MM.1S (cell line): Measurements from ENCODE around the gene PTPRC.
A peak's percentile ranks its signal among the peaks of the same experiment; 100 is the strongest.

Source experiments
- DNase-seq: peaks from one replicate; pipeline ENCODE4 v3.0.0-alpha.2; 2015
- H2AFZ ChIP-seq: fragments of 300-600 bp; sonication (generic); 2 replicates; pipeline ENCODE4 v1.6.0; 2016; ENCODE audit warnings: antibody characterized with exemption, low read length
- H3F3A ChIP-seq: fragments of 300-600 bp; sonication (generic); 2 replicates; pipeline ENCODE4 v1.6.1; 2016; ENCODE audit warnings: mild to moderate bottlenecking, antibody characterized with exemption, low read length, moderate library complexity, mixed read lengths; ENCODE audit not compliant: insufficient read depth
- H3K27ac ChIP-seq: fragments of 300-600 bp; sonication (generic); 2 replicates; pipeline ENCODE4 v1.5.1; 2016; ENCODE audit warnings: mild to moderate bottlenecking, low read length
- H3K27me3 ChIP-seq: fragments of 300-600 bp; sonication (generic); replicated peaks from 2 replicates; pipeline ENCODE4 v1.6.0; 2016; ENCODE audit warnings: low read length; ENCODE audit not compliant: insufficient read depth
- H3K36me3 ChIP-seq: fragments of 300-600 bp; sonication (generic); replicated peaks from 2 replicates; pipeline ENCODE4 v1.6.1; 2016; ENCODE audit warnings: mild to moderate bottlenecking, low read length, mixed read lengths; ENCODE audit not compliant: insufficient read depth
- H3K4me1 ChIP-seq: fragments of 300-600 bp; sonication (generic); 2 replicates; pipeline ENCODE4 v1.6.1; 2016; ENCODE audit warnings: low read length, mixed read lengths
- H3K4me2 ChIP-seq: fragments of 300-600 bp; sonication (generic); 2 replicates; pipeline ENCODE4 v1.6.0; 2016; ENCODE audit warnings: low read depth, low read length
- H3K4me3 ChIP-seq: fragments of 300-600 bp; sonication (generic); 2 replicates; pipeline ENCODE4 v1.5.1; 2016; ENCODE audit warnings: low read length, mixed read lengths
- H3K79me2 ChIP-seq: fragments of 300-600 bp; sonication (generic); 2 replicates; pipeline ENCODE4 v1.6.1; 2016; ENCODE audit warnings: mixed run types, low read length, mixed read lengths
- H3K9ac ChIP-seq: fragments of 300-600 bp; sonication (generic); 2 replicates; pipeline ENCODE4 v1.6.1; 2016; ENCODE audit warnings: low read length, mixed read lengths
- H3K9me2 ChIP-seq: fragments of 300-600 bp; sonication (generic); replicated peaks from 2 replicates; pipeline ENCODE4 v1.6.1; 2016; ENCODE audit warnings: mild to moderate bottlenecking, low read length, mixed read lengths; ENCODE audit not compliant: insufficient read depth
- H3K9me3 ChIP-seq: fragments of 300-600 bp; sonication (generic); replicated peaks from 2 replicates; pipeline ENCODE4 v1.6.1; 2016; ENCODE audit warnings: mild to moderate bottlenecking, low read length, mixed read lengths; ENCODE audit not compliant: insufficient read depth
- H4K20me1 ChIP-seq: fragments of 300-600 bp; sonication (generic); 2 replicates; pipeline ENCODE4 v1.6.1; 2016; ENCODE audit warnings: mild to moderate bottlenecking, low read length, moderate library complexity, mixed read lengths; ENCODE audit not compliant: insufficient read depth
- CTCF ChIP-seq: fragments of 300-600 bp; sonication (generic); IDR thresholded peaks from 2 replicates; pipeline ENCODE4 v1.5.1; 2016; ENCODE audit warnings: antibody characterized with exemption, low read length, mixed read lengths
- EZH2 ChIP-seq: fragments of 300-600 bp; sonication (generic); optimal IDR thresholded peaks from 2 replicates; pipeline ENCODE3; 2017; ENCODE audit warnings: low read depth, mild to moderate bottlenecking, antibody characterized with exemption, low read length, mixed read lengths
- EZH2phosphoT487 ChIP-seq: fragments of 300-600 bp; sonication (generic); IDR thresholded peaks from 2 replicates; pipeline ENCODE4 v1.6.1; 2018; ENCODE audit warnings: antibody characterized with exemption, low read length

The PTPRC gene

GRCh38 chr1:198683449-198683848, 44.6 kb downstream of the PTPRC start:
- no peak overlapping the region for H3K4me3 ChIP-seq
- H3K9me3 ChIP-seq, result no peaks in the 10 kb centered on the region
- no peaks in the 10 kb centered on the region for H3K27me3 ChIP-seq
- H3K4me1 ChIP-seq, result peaks cover 41% of the 10 kb centered on the region
- DNase-seq, result no peak
- TF ChIP-seq EZH2phosphoT487, result no peak
- TF ChIP-seq EZH2, result no peak
- no peak for TF ChIP-seq CTCF
- no peaks in the 10 kb centered on the region for H4K20me1 ChIP-seq
- H3K4me2 ChIP-seq, result peak overlapping the region; percentile 87
- H3K79me2 ChIP-seq, result no peaks in the 10 kb centered on the region
- no peaks in the 10 kb centered on the region for H3K36me3 ChIP-seq
- no peaks in the 10 kb centered on the region for H3K9me2 ChIP-seq
- peak overlapping the region; percentile 96; the same call in 1 of the 2 replicates for H3K27ac ChIP-seq
- peaks cover 23% of the 10 kb centered on the region for H3F3A ChIP-seq
- H3K9ac ChIP-seq, result no peak overlapping the region
- H2AFZ ChIP-seq, result no peak overlapping the region

- H3K9me3 ChIP-seq, result no peaks in the 10 kb centered on the region
- H3K79me2 ChIP-seq, result no peaks in the 10 kb centered on the region
- H3K4me1 ChIP-seq, result peaks cover 33% of the 10 kb centered on the region
- no peak overlapping the region for H3K4me3 ChIP-seq
- no peaks in the 10 kb centered on the region for H3K9me2 ChIP-seq
- H3K9ac ChIP-seq, result no peak overlapping the region
- no peak overlapping the region for H3K27ac ChIP-seq
- peak; percentile 52 for DNase-seq
- H2AFZ ChIP-seq, result no peak overlapping the region
- H3F3A ChIP-seq, result peaks cover 23% of the 10 kb centered on the region
- H3K4me2 ChIP-seq, result no peak overlapping the region
- no peaks in the 10 kb centered on the region for H4K20me1 ChIP-seq
- H3K27me3 ChIP-seq, result no peaks in the 10 kb centered on the region
- TF ChIP-seq EZH2 (no peak), CTCF (peak; percentile 65), EZH2phosphoT487 (no peak)
- no peaks in the 10 kb centered on the region for H3K36me3 ChIP-seq
These were observed 47.4 kb downstream of the PTPRC start for GRCh38 chr1:198686069-198686728.

GRCh38 chr1:198687429-198687828, 48.6 kb downstream of the PTPRC start:
- H3K9ac ChIP-seq, result no peak overlapping the region
- no peaks in the 10 kb centered on the region for H3K9me2 ChIP-seq
- no peak overlapping the region for H3K27ac ChIP-seq
- TF ChIP-seq CTCF (no peak), EZH2phosphoT487 (no peak), EZH2 (no peak)
- DNase-seq, result no peak
- H3K4me1 ChIP-seq, result peaks cover 26% of the 10 kb centered on the region
- H3K9me3 ChIP-seq, result no peaks in the 10 kb centered on the region
- peaks cover 16% of the 10 kb centered on the region for H3F3A ChIP-seq
- H3K79me2 ChIP-seq, result no peaks in the 10 kb centered on the region
- H3K4me2 ChIP-seq, result no peak overlapping the region
- no peaks in the 10 kb centered on the region for H3K27me3 ChIP-seq
- H4K20me1 ChIP-seq, result no peaks in the 10 kb centered on the region
- H3K36me3 ChIP-seq, result no peaks in the 10 kb centered on the region
- H2AFZ ChIP-seq, result no peak overlapping the region
- H3K4me3 ChIP-seq, result no peak overlapping the region
